Stomach (tissue), 9 donors: ENCODE data around the gene MPI. TPM values are rescaled to one million over a fixed set of nuclear protein-coding genes. Genes with fewer than 3 reads are reported as not detected.
A peak's percentile ranks its signal among the peaks of the same experiment; 100 is the strongest.

Experiments used
- DNase-seq, 2 donors: peaks; one replicate each; pipeline versions ENCODE4 v3.0.0 to v3.0.0-alpha.2; 2013 to 2019
- H3K27ac ChIP-seq, 5 donors: fragments of 200-600 bp in 4 of 5; sonication (generic) in 4 of 5; one replicate each; pipeline ENCODE4 v1.5.1; 2013 to 2019; ENCODE audit warnings: mild to moderate bottlenecking in 1 of 5, moderate library complexity in 1 of 5
- H3K27me3 ChIP-seq, 3 donors: fragments of 200-600 bp; sonication (generic); one replicate each; pipeline ENCODE4 v1.5.1; 2017 to 2019; ENCODE audit warnings: mixed run types in 1 of 3
- H3K36me3 ChIP-seq, 4 donors: fragments of 200-600 bp; sonication (generic); 1 replicate in 3 of 4; 2 replicates in 1 of 4; pipeline ENCODE4 v1.5.1; 2016 to 2019
- H3K4me1 ChIP-seq, 4 donors: fragments of 200-600 bp; sonication (generic); one replicate each; pipeline ENCODE4 v1.5.1; 2016 to 2019
- H3K4me3 ChIP-seq, 4 donors: fragments of 200-600 bp; sonication (generic) in 3 of 4; one replicate each; pipeline ENCODE4 v1.5.1; 2016 to 2019; ENCODE audit warnings: mild to moderate bottlenecking in 1 of 4
- H3K9me3 ChIP-seq, 4 donors: fragments of 200-600 bp; sonication (generic); one replicate each; pipeline ENCODE4 v1.5.1; 2016 to 2019
- CTCF ChIP-seq, 7 experiments: fragments of 450-650 bp in 4 of 7; fragments of 200-600 bp in 3 of 7; sonication (generic) in 3 of 7; IDR thresholded peaks; one replicate each; pipeline ENCODE4 v1.5.1; 2016 to 2019; ENCODE audit warnings: antibody characterized with exemption in 7 of 7, control low read depth in 2 of 7, mild to moderate bottlenecking in 1 of 7
- EP300 ChIP-seq: sonication (generic); formaldehyde crosslinking; IDR thresholded peaks from one replicate; pipeline ENCODE4 v1.6.1; 2017; ENCODE audit warnings: antibody characterized with exemption
- POLR2A ChIP-seq, 4 donors: fragments of 450-650 bp; IDR thresholded peaks; one replicate each; pipeline ENCODE4 v1.6.1; 2016; ENCODE audit warnings: antibody characterized with exemption in 4 of 4, control low read depth in 2 of 4, mild to moderate bottlenecking in 1 of 4, moderate library complexity in 1 of 4
- POLR2AphosphoS5 ChIP-seq, 3 donors: sonication (generic); formaldehyde crosslinking; IDR thresholded peaks; one replicate each; pipeline ENCODE4 v1.6.1; 2016; ENCODE audit warnings: antibody characterized with exemption in 3 of 3
- WGBS, 5 donors: extraction: QIAGEN DNeasy Blood & Tissue Kit in 3 of 5; methylation state at CpG; one replicate each; pipeline versions ENCODE4 v1.1.5 to v1.1.7; 2013 to 2018; 5-methylcytosine and 5-hydroxymethylcytosine counted together
- intact Hi-C: fragments of 100-400 bp; cut with DNase I; formaldehyde crosslinking; loops from one replicate; pipeline ENCODE4 v1.15.1; 2023; ENCODE audit warnings: low total_unique reads
- polyA plus RNA-seq, 3 donors: library from polyadenylated mRNA; stranded (reverse); fragments of 200-250 nt; gene quantifications; one replicate each; pipeline ENCODE4 v1.2.3, GENCODE V29; 2013
- total RNA-seq, 5 donors: library from RNA; depleted of rRNA; stranded (reverse); fragments of >200 nt; gene quantifications; one replicate each; pipeline versions ENCODE4 v1.1.0 to v1.2.3, GENCODE V29; 2014 to 2016
- donor health status: healthy with polysubstance abuse.
- donor health status: Bipolar disorder and iron deficiency.
- donor health status: healthy.

The MPI gene
- total and polyA plus RNA-seq, 8 donors, result 17.0 to 35.7 (median 20.4) TPM

GRCh38 chr15:74888716-74889115 lies 1.1 kb upstream of the MPI start:
- Histone ChIP-seq H3K9me3 (no peaks in the 10 kb centered on the region), H3K27me3 (no peaks in the 10 kb centered on the region), H3K36me3 (peaks cover 8 to 25% (median 22%) of the 10 kb centered on the region in 4 donors), H3K4me1 (peaks cover 12 to 51% (median 35%) of the 10 kb centered on the region in 4 donors), H3K27ac (peak overlapping the region in 2 of 5 donors; percentile 86 to 90), H3K4me3 (no peak overlapping the region)
- no peak for TF ChIP-seq POLR2AphosphoS5 (IDR thresholded peaks at IDR 0.05)
- no peak for TF ChIP-seq EP300
- no peak for TF ChIP-seq CTCF (IDR thresholded peaks at IDR 0.05)
- TF ChIP-seq POLR2A (IDR thresholded peaks at IDR 0.05), result no peak
- 91 to 97% (median 93%) methylated on average over 4 of the region's 4 CpGs for WGBS, 5 donors
- intact Hi-C loops, result no loop called here
- DNase-seq, result no peak

GRCh38 chr15:74889390-74889882 lies 406 bp upstream of the MPI start:
- TF ChIP-seq POLR2AphosphoS5 (IDR thresholded peaks at IDR 0.05) (no peak), CTCF (IDR thresholded peaks at IDR 0.05) (peak in 1 of 7 experiments; percentile 25), EP300 (no peak), POLR2A (IDR thresholded peaks at IDR 0.05) (no peak)
- no peaks in the 10 kb centered on the region for H3K27me3 ChIP-seq
- H3K9me3 ChIP-seq, result no peaks in the 10 kb centered on the region
- WGBS, 5 donors, result 6 to 16% (median 14%) methylated on average over 8 of the region's 8 CpGs
- peak; percentile 34 to 79 for DNase-seq
- peaks cover 8 to 26% (median 23%) of the 10 kb centered on the region in 4 donors for H3K36me3 ChIP-seq
- H3K27ac ChIP-seq, result peak overlapping the region in 4 of 5 donors; percentile 70 to 90 (median 84)
- peak overlapping the region; percentile 75 to 93 (median 88) for H3K4me3 ChIP-seq
- peaks cover 12 to 53% (median 35%) of the 10 kb centered on the region in 4 donors for H3K4me1 ChIP-seq
- intact Hi-C loops, result no loop called here

- DNase-seq, result no peak
- H3K27me3 ChIP-seq, result no peaks in the 10 kb centered on the region
- intact Hi-C loops, result loop anchor here (10.0 kb wide), 1 partner anchor 46 kb away; the partner anchor contains the start of gene ULK3
- H3K4me3 ChIP-seq, result peak overlapping the region; percentile 75 to 93 (median 88)
- H3K36me3 ChIP-seq, result peaks cover 8 to 30% (median 26%) of the 10 kb centered on the region in 4 donors
- 0 to 14% (median 3%) methylated on average over 1 of the region's 1 CpG for WGBS, 5 donors
- TF ChIP-seq POLR2AphosphoS5 (IDR thresholded peaks at IDR 0.05) (no peak), POLR2A (IDR thresholded peaks at IDR 0.05) (no peak), CTCF (IDR thresholded peaks at IDR 0.05) (no peak)
- no peaks in the 10 kb centered on the region for H3K9me3 ChIP-seq
- H3K27ac ChIP-seq, result peak overlapping the region; percentile 70 to 90 (median 81)
- H3K4me1 ChIP-seq, result peaks cover 12 to 53% (median 35%) of the 10 kb centered on the region in 4 donors
Observed at GRCh38 chr15:74890665-74890960, 771 bp downstream of the MPI start.

- intact Hi-C loops, result loop anchor here (10.0 kb wide), 1 partner anchor 47 kb away; the partner anchor contains the start of gene ULK3
- TF ChIP-seq EP300 (no peak), POLR2AphosphoS5 (IDR thresholded peaks at IDR 0.05) (peak in 1 of 3 donors; percentile 15)
- no peak overlapping the region for H3K4me3 ChIP-seq
- H3K4me1 ChIP-seq, result peaks cover 12 to 53% (median 35%) of the 10 kb centered on the region in 4 donors
- H3K36me3 ChIP-seq, result peaks cover 8 to 39% (median 35%) of the 10 kb centered on the region in 4 donors
- H3K9me3 ChIP-seq, result no peaks in the 10 kb centered on the region
- no peaks in the 10 kb centered on the region for H3K27me3 ChIP-seq
- peak in 1 of 2 donors; percentile 27 for DNase-seq
- H3K27ac ChIP-seq, result peak overlapping the region in 2 of 5 donors; percentile 51 to 57
- 78 to 98% (median 83%) methylated on average over 3 of the region's 3 CpGs for WGBS, 5 donors
Observed at GRCh38 chr15:74891469-74891868, 1.6 kb downstream of the MPI start.

GRCh38 chr15:74892313-74892712 lies 2.5 kb downstream of the MPI start:
- peak in 1 of 2 donors; percentile 66 for DNase-seq
- WGBS, 5 donors, result 71 to 84% (median 74%) methylated on average over 3 of the region's 3 CpGs
- no peaks in the 10 kb centered on the region for H3K27me3 ChIP-seq
- no peak for TF ChIP-seq POLR2A (IDR thresholded peaks at IDR 0.05)
- no peak for TF ChIP-seq POLR2AphosphoS5 (IDR thresholded peaks at IDR 0.05)
- TF ChIP-seq CTCF (IDR thresholded peaks at IDR 0.05), result no peak
- TF ChIP-seq EP300, result no peak
- H3K36me3 ChIP-seq, result peaks cover 8 to 47% (median 43%) of the 10 kb centered on the region in 4 donors
- no peaks in the 10 kb centered on the region for H3K9me3 ChIP-seq
- H3K27ac ChIP-seq, result peak overlapping the region in 2 of 5 donors; percentile 51 to 57
- H3K4me1 ChIP-seq, result peaks cover 12 to 53% (median 35%) of the 10 kb centered on the region in 4 donors
- no peak overlapping the region for H3K4me3 ChIP-seq
- intact Hi-C loops, result loop anchor here (10.0 kb wide), 1 partner anchor 48 kb away; the partner anchor contains the start of gene ULK3
